Suprapubic skin (tissue), 4 donors: ENCODE results near the gene CLDN20. TPM values are rescaled to one million over a fixed set of nuclear protein-coding genes. Genes with fewer than 3 reads are reported as not detected.

Experiments used
- DNase-seq, 2 donors: peaks; one replicate each; pipeline ENCODE4 v3.0.0-alpha.2; 2019; ENCODE audit warnings: low spot score in 2 of 2
- H3K27ac ChIP-seq: fragments of 200-600 bp; sonication (generic); one replicate; pipeline ENCODE4 v1.5.1; 2019
- H3K27me3 ChIP-seq: fragments of 200-600 bp; sonication (generic); one replicate; pipeline ENCODE4 v1.5.1; 2019
- H3K36me3 ChIP-seq: fragments of 200-600 bp; sonication (generic); one replicate; pipeline ENCODE4 v1.5.1; 2019
- H3K4me1 ChIP-seq: fragments of 200-600 bp; sonication (generic); one replicate; pipeline ENCODE4 v1.5.1; 2019
- H3K4me3 ChIP-seq: fragments of 200-600 bp; sonication (generic); one replicate; pipeline ENCODE4 v1.5.1; 2019; ENCODE audit warnings: mild to moderate bottlenecking
- H3K9me3 ChIP-seq: fragments of 200-600 bp; sonication (generic); one replicate; pipeline ENCODE4 v1.5.1; 2019
- CTCF ChIP-seq, 2 donors: fragments of 200-600 bp in 1 of 2; fragments of 450-650 bp in 1 of 2; sonication (generic) in 1 of 2; IDR thresholded peaks; one replicate each; pipeline ENCODE4 v1.5.1; 2016 to 2019; ENCODE audit warnings: antibody characterized with exemption in 2 of 2, mild to moderate bottlenecking in 1 of 2, moderate library complexity in 1 of 2
- EP300 ChIP-seq: sonication (generic); formaldehyde crosslinking; IDR thresholded peaks from one replicate; pipeline ENCODE4 v1.6.1; 2017; ENCODE audit warnings: antibody characterized with exemption
- POLR2A ChIP-seq, 2 donors: fragments of 450-650 bp; IDR thresholded peaks; one replicate each; pipeline ENCODE4 v1.6.1; 2017; ENCODE audit warnings: antibody characterized with exemption in 2 of 2, mild to moderate bottlenecking in 2 of 2, moderate library complexity in 2 of 2
- POLR2AphosphoS5 ChIP-seq, 3 donors: sonication (generic); formaldehyde crosslinking; IDR thresholded peaks; one replicate each; pipeline ENCODE4 v1.6.1; 2017; ENCODE audit warnings: antibody characterized with exemption in 3 of 3
- WGBS: methylation state at CpG from one replicate; pipeline ENCODE4 v1.1.5; 2018; 5-methylcytosine and 5-hydroxymethylcytosine counted together
- total RNA-seq, 4 donors: library from RNA; depleted of rRNA; stranded (reverse); fragments of >200 nt; gene quantifications; one replicate each; pipeline ENCODE4 v1.1.0, GENCODE V29; 2016

Gene CLDN20
- total RNA-seq, 4 donors from 2014 or later = not detected

- H3K27ac ChIP-seq = no peak overlapping the region
- DNase-seq = no peak
- H3K27me3 ChIP-seq = no peaks in the 10 kb centered on the region
- no peaks in the 10 kb centered on the region for H3K4me1 ChIP-seq
- peaks cover 44% of the 10 kb centered on the region for H3K36me3 ChIP-seq
- TF ChIP-seq CTCF (IDR thresholded peaks at IDR 0.05) (no peak), EP300 (no peak), POLR2A (IDR thresholded peaks at IDR 0.05) (no peak), POLR2AphosphoS5 (IDR thresholded peaks at IDR 0.05) (no peak)
- H3K9me3 ChIP-seq = no peaks in the 10 kb centered on the region
- H3K4me3 ChIP-seq = no peak overlapping the region
- 77% methylated on average over 2 of the region's 2 CpGs for WGBS
These were observed 23.9 kb downstream of the CLDN20 start for GRCh38 chr6:155287762-155288161.

- no peaks in the 10 kb centered on the region for H3K9me3 ChIP-seq
- TF ChIP-seq CTCF (IDR thresholded peaks at IDR 0.05) = no peak
- TF ChIP-seq EP300 = no peak
- no peak for TF ChIP-seq POLR2A (IDR thresholded peaks at IDR 0.05)
- H3K4me1 ChIP-seq = no peaks in the 10 kb centered on the region
- no peak overlapping the region for H3K27ac ChIP-seq
- peaks cover 31% of the 10 kb centered on the region for H3K36me3 ChIP-seq
- no peak overlapping the region for H3K4me3 ChIP-seq
- no peak for DNase-seq
- H3K27me3 ChIP-seq = no peaks in the 10 kb centered on the region
- WGBS = 93% methylated on average over 5 of the region's 5 CpGs
These were observed 26.7 kb downstream of the CLDN20 start for GRCh38 chr6:155290491-155290890.

- Histone ChIP-seq H3K9me3 (no peaks in the 10 kb centered on the region), H3K27ac (no peak overlapping the region), H3K4me3 (no peak overlapping the region), H3K4me1 (no peaks in the 10 kb centered on the region), H3K36me3 (peaks cover 38% of the 10 kb centered on the region), H3K27me3 (no peaks in the 10 kb centered on the region)
- WGBS = 57% methylated on average over 3 of the region's 3 CpGs
- TF ChIP-seq CTCF (IDR thresholded peaks at IDR 0.05) (no peak), POLR2AphosphoS5 (IDR thresholded peaks at IDR 0.05) (no peak)
- DNase-seq = no peak
These were observed 27.5 kb downstream of the CLDN20 start for GRCh38 chr6:155291291-155291690.

GRCh38 chr6:155292711-155293110 is 28.9 kb downstream of the CLDN20 start:
- no peaks in the 10 kb centered on the region for H3K9me3 ChIP-seq
- H3K36me3 ChIP-seq = peaks cover 50% of the 10 kb centered on the region
- TF ChIP-seq POLR2A (IDR thresholded peaks at IDR 0.05) (no peak), POLR2AphosphoS5 (IDR thresholded peaks at IDR 0.05) (no peak), EP300 (no peak), CTCF (IDR thresholded peaks at IDR 0.05) (no peak)
- DNase-seq = no peak
- WGBS = 71% methylated on average over 5 of the region's 5 CpGs
- H3K27ac ChIP-seq = no peak overlapping the region
- H3K4me3 ChIP-seq = no peak overlapping the region
- no peaks in the 10 kb centered on the region for H3K4me1 ChIP-seq
- no peaks in the 10 kb centered on the region for H3K27me3 ChIP-seq

GRCh38 chr6:155297669-155298068 is 33.9 kb downstream of the CLDN20 start:
- peaks cover 48% of the 10 kb centered on the region for H3K36me3 ChIP-seq
- TF ChIP-seq POLR2AphosphoS5 (IDR thresholded peaks at IDR 0.05) (no peak), CTCF (IDR thresholded peaks at IDR 0.05) (no peak)
- 95% methylated on average over 3 of the region's 3 CpGs for WGBS
- H3K9me3 ChIP-seq = no peaks in the 10 kb centered on the region
- no peaks in the 10 kb centered on the region for H3K4me1 ChIP-seq
- H3K4me3 ChIP-seq = no peak overlapping the region
- H3K27me3 ChIP-seq = no peaks in the 10 kb centered on the region
- no peak for DNase-seq
- no peak overlapping the region for H3K27ac ChIP-seq
